Stomach (tissue), 4 donors: ENCODE results near the gene GLDC.

ENCODE experiments used
- CTCF ChIP-seq, 7 experiments: fragments of 450-650 bp in 4 of 7; fragments of 200-600 bp in 3 of 7; sonication (generic) in 3 of 7; IDR thresholded peaks; one replicate each; pipeline ENCODE4 v1.5.1; 2016 to 2019; ENCODE audit warnings: antibody characterized with exemption in 7 of 7, control low read depth in 2 of 7, mild to moderate bottlenecking in 1 of 7
- EP300 ChIP-seq: sonication (generic); formaldehyde crosslinking; IDR thresholded peaks from one replicate; pipeline ENCODE4 v1.6.1; 2017; ENCODE audit warnings: antibody characterized with exemption
- POLR2A ChIP-seq, 4 donors: fragments of 450-650 bp; IDR thresholded peaks; one replicate each; pipeline ENCODE4 v1.6.1; 2016; ENCODE audit warnings: antibody characterized with exemption in 4 of 4, control low read depth in 2 of 4, mild to moderate bottlenecking in 1 of 4, moderate library complexity in 1 of 4
- POLR2AphosphoS5 ChIP-seq, 3 donors: sonication (generic); formaldehyde crosslinking; IDR thresholded peaks; one replicate each; pipeline ENCODE4 v1.6.1; 2016; ENCODE audit warnings: antibody characterized with exemption in 3 of 3

DNA sequence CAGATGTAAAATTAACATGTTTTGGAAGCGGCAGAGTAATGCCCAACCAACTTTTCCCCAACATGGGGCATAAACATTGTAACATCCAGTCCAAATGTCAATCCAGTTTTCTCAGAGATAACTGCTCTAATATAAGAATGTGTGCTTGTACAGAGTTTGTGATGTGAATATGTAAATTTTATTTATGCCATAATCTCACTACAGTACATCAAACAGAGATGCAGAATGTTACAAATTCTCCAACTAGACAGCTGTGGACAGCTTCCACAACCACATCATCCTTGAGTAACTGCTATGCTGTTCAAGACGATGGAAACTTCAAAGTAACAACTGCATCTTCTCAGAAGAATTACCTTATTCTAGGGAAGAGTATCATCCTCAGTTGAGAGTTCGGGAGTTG is 109.9 kb downstream of the GLDC start:
- TF ChIP-seq POLR2A (IDR thresholded peaks at IDR 0.05) (no peak), CTCF (IDR thresholded peaks at IDR 0.05) (no peak), POLR2AphosphoS5 (IDR thresholded peaks at IDR 0.05) (no peak), EP300 (no peak)
